ENCODE data around the gene COL15A1. TPM values are rescaled to one million over a fixed set of nuclear protein-coding genes. Genes with fewer than 3 reads are reported as not detected.

Gene COL15A1
- total RNA-seq, 1 donor from 2014 or later: 46.2 TPM

GRCh38 chr9:99015448-99015847, 71.7 kb downstream of the COL15A1 start:
- no peak for DNase-seq (ENCODE audit: low spot score)

- DNase-seq (ENCODE audit: low spot score): no peak
Measured at GRCh38 chr9:99015890-99016289, 72.2 kb downstream of the COL15A1 start.

- no peak for DNase-seq (ENCODE audit: low spot score)
Measured at GRCh38 chr9:99016681-99017387, 73.1 kb downstream of the COL15A1 start.

- no peak for DNase-seq (ENCODE audit: low spot score)
Measured at GRCh38 chr9:99018653-99019052, 74.9 kb downstream of the COL15A1 start.

GRCh38 chr9:99019510-99020331, 76.0 kb downstream of the COL15A1 start:
- no peak for DNase-seq (ENCODE audit: low spot score)

- no peak for DNase-seq (ENCODE audit: low spot score)
Measured at GRCh38 chr9:99020786-99021436, 77.2 kb downstream of the COL15A1 start.

GRCh38 chr9:99021512-99021911, 77.8 kb downstream of the COL15A1 start:
- no peak for DNase-seq (ENCODE audit: low spot score)

GRCh38 chr9:99023231-99023630, 79.5 kb downstream of the COL15A1 start:
- no peak for DNase-seq (ENCODE audit: low spot score)

GRCh38 chr9:99023831-99024230, 80.1 kb downstream of the COL15A1 start:
- no peak for DNase-seq (ENCODE audit: low spot score)

- DNase-seq (ENCODE audit: low spot score): no peak
Measured at GRCh38 chr9:99024959-99025358, 81.3 kb downstream of the COL15A1 start.

GRCh38 chr9:99025616-99026270, 82.0 kb downstream of the COL15A1 start:
- no peak for DNase-seq (ENCODE audit: low spot score)

- DNase-seq (ENCODE audit: low spot score): no peak
Measured at GRCh38 chr9:99026271-99026955, 82.7 kb downstream of the COL15A1 start.

- DNase-seq (ENCODE audit: low spot score): no peak
Measured at GRCh38 chr9:99026956-99027298, 83.2 kb downstream of the COL15A1 start.

GRCh38 chr9:99027443-99027842, 83.7 kb downstream of the COL15A1 start:
- DNase-seq (ENCODE audit: low spot score): no peak

GRCh38 chr9:99029083-99029645, 85.5 kb downstream of the COL15A1 start:
- no peak for DNase-seq (ENCODE audit: low spot score)

- no peak for DNase-seq (ENCODE audit: low spot score)
Measured at GRCh38 chr9:99030092-99030511, 86.4 kb downstream of the COL15A1 start.

- no peak for DNase-seq (ENCODE audit: low spot score)
Measured at GRCh38 chr9:99030610-99031109, 87.0 kb downstream of the COL15A1 start.

- DNase-seq (ENCODE audit: low spot score): no peak
Measured at GRCh38 chr9:99031319-99031718, 87.6 kb downstream of the COL15A1 start.

- DNase-seq (ENCODE audit: low spot score): no peak
Measured at GRCh38 chr9:99031994-99032393, 88.3 kb downstream of the COL15A1 start.

GRCh38 chr9:99034149-99034548, 90.4 kb downstream of the COL15A1 start:
- no peak for DNase-seq (ENCODE audit: low spot score)

GRCh38 chr9:99035313-99035712, 91.6 kb downstream of the COL15A1 start:
- DNase-seq (ENCODE audit: low spot score): no peak

Data from mucosa of gallbladder (tissue), 1 donor.